Kidney (tissue), 14 donors: ENCODE measurements around the gene LRCH3. TPM values are rescaled to one million over a fixed set of nuclear protein-coding genes. Genes with fewer than 3 reads are reported as not detected.

Source experiments
- DNase-seq, 5 donors: peaks; one replicate each; pipeline ENCODE4 v3.0.0-alpha.2; 2013 to 2020
- FAIRE-seq: peaks from 2 replicates; lab custom pipeline; 2012; peaks lifted over from hg19 to GRCh38; lab: Jason Lieb, UNC
- H3K27ac ChIP-seq, 2 donors: one replicate each; pipeline ENCODE4 v1.7.0; 2013; ENCODE audit warnings: low read depth in 2 of 2, low read length in 2 of 2, inconsistent platforms in 1 of 2
- H3K27me3 ChIP-seq: one replicate; pipeline ENCODE4 v1.7.1; 2013; ENCODE audit warnings: low read length, inconsistent platforms; ENCODE audit not compliant: control insufficient read depth, insufficient read depth
- H3K36me3 ChIP-seq, 3 donors: one replicate each; pipeline versions ENCODE4 v1.7.0 to v1.7.1; 2013; ENCODE audit warnings: low read length in 3 of 3, control low read depth in 1 of 3, inconsistent platforms in 1 of 3; ENCODE audit not compliant: insufficient read depth in 3 of 3, control insufficient read depth in 2 of 3
- H3K4me1 ChIP-seq, 3 donors: one replicate each; pipeline versions ENCODE4 v1.7.0 to v1.7.1; 2013; ENCODE audit warnings: low read length in 3 of 3, inconsistent platforms in 1 of 3, low read depth in 1 of 3; ENCODE audit not compliant: control insufficient read depth in 2 of 3, insufficient read depth in 2 of 3
- H3K4me3 ChIP-seq, 3 donors: one replicate each; pipeline versions ENCODE4 v1.7.0 to v1.8.1; 2013; ENCODE audit warnings: low read length in 3 of 3, control low read depth in 1 of 3, inconsistent platforms in 1 of 3
- H3K9ac ChIP-seq, 3 donors: one replicate each; pipeline versions ENCODE4 v1.7.0 to v1.7.1; 2013; ENCODE audit warnings: low read length in 3 of 3, control low read depth in 1 of 3, inconsistent platforms in 1 of 3
- H3K9me3 ChIP-seq, 3 donors: one replicate each; pipeline versions ENCODE4 v1.7.0 to v1.7.1; 2013; ENCODE audit warnings: low read length in 3 of 3, control low read depth in 1 of 3, inconsistent platforms in 1 of 3; ENCODE audit not compliant: control insufficient read depth in 2 of 3, insufficient read depth in 1 of 3
- CTCF ChIP-seq: IDR thresholded peaks from 3 replicates; pipeline ENCODE4 v1.5.1; 2012; ENCODE audit warnings: mild to moderate bottlenecking, moderate library complexity, borderline replicate concordance; ENCODE audit not compliant: insufficient read depth; ENCODE audit errors: extremely low read depth
- intact Hi-C: fragments of 100-400 bp; cut with DNase I; formaldehyde crosslinking; loops from one replicate; pipeline ENCODE4 v1.11.1; 2022
- polyA plus RNA-seq: library from polyadenylated mRNA; stranded (reverse); fragments of 350-450 nt; fragmentation: Illumina TruSeq; extraction: RNeasy Lipid Tissue Mini Kit (QIAGEN cat#74804); gene quantifications from one replicate; pipeline ENCODE4 v1.2.3, GENCODE V29; 2014; ENCODE audit warnings: low read depth, low replicate concordance; ENCODE audit not compliant: insufficient read depth
- total RNA-seq: library from RNA; stranded (reverse); fragmentation: NEBNext Ultra II Directional; extraction: Animal tissue kit (Norgen Biotek cat#: 25700); gene quantifications from one replicate; pipeline ENCODE4 v1.2.1, GENCODE V29; 2021
- donor health status: control.
- donor health status: control.
- donor health status: control.
- donor health status: control.
- donor health status: control.
- donor health status: DM: yes; HTN: yes; CAD: no.
- donor health status: Normal renal cell carcinoma (clear cell type).

The LRCH3 gene
- total and polyA plus RNA-seq, 2 donors from 2014 or later = 11.6 to 52.0 TPM

GRCh38 chr3:197787412-197787811, 3.6 kb upstream of the LRCH3 start:
- TF ChIP-seq CTCF = no peak
- Histone ChIP-seq H3K36me3 (peaks cover 0 to 3% (median 0%) of the 10 kb centered on the region in 3 donors), H3K27ac (no peak overlapping the region), H3K27me3 (no peaks in the 10 kb centered on the region), H3K4me3 (no peak overlapping the region), H3K9ac (no peak overlapping the region), H3K9me3 (no peaks in the 10 kb centered on the region), H3K4me1 (no peaks in the 10 kb centered on the region)
- FAIRE-seq (no peak), DNase-seq (no peak)
- intact Hi-C loops = no loop called here

DNA sequence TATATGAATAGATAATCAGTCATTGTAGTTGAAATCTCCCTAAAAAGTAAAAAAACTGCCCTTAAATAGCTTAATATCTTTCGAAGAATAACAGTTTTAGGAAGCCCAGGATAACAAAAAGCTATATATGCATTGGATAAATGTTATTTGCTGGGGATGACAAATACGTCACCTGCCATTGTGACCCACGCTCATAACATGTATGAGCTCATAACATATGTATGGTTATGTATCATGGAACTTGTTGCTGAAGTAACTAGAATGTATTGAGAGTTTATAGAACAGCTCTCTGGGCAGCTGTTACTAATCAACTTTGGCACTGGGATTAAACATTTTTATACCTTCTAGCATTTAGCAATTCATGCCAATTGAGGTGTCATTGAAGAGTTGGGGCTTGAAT, 1.7 kb upstream of the LRCH3 start:
- Histone ChIP-seq H3K36me3 (peaks cover 0 to 3% (median 0%) of the 10 kb centered on the region in 3 donors), H3K9me3 (no peaks in the 10 kb centered on the region), H3K27me3 (no peaks in the 10 kb centered on the region), H3K9ac (no peak overlapping the region), H3K27ac (no peak overlapping the region), H3K4me3 (no peak overlapping the region), H3K4me1 (peaks cover 0 to 4% (median 0%) of the 10 kb centered on the region in 3 donors)
- intact Hi-C loops = no loop called here
- DNase-seq (no peak), FAIRE-seq (no peak)
- no peak for TF ChIP-seq CTCF

DNA sequence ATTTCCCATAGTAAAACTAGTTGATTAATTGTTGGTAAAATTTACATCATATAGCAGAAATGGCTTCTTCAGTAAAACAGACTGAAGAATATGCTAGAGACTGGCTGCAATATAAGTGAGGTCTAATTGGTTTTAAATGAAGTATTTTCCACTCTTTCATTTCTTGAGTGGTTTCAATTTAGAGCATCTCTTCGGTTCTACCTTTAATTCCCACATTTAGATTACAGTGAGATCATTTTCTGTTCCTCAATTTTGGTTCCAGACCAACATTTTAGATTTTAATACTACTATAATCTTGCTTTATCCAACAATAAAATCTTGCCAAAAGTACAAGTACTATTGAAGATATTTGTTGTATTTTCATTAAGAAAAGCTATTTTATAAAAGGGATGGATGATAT, 1.0 kb upstream of the LRCH3 start:
- FAIRE-seq (no peak), DNase-seq (no peak)
- H3K4me1 ChIP-seq = peaks cover 0 to 4% (median 0%) of the 10 kb centered on the region in 3 donors
- no peak overlapping the region for H3K4me3 ChIP-seq
- no peak overlapping the region for H3K9ac ChIP-seq
- no peaks in the 10 kb centered on the region for H3K9me3 ChIP-seq
- no peak overlapping the region for H3K27ac ChIP-seq
- TF ChIP-seq CTCF = no peak
- H3K36me3 ChIP-seq = peaks cover 0 to 3% (median 0%) of the 10 kb centered on the region in 3 donors
- H3K27me3 ChIP-seq = no peaks in the 10 kb centered on the region
- intact Hi-C loops = no loop called here
